HEK293 (cell line): Measurements from ENCODE around the gene NME3.
A peak's percentile ranks its signal among the peaks of the same experiment; 100 is the strongest.

Experiments used
- BCL6B ChIP-seq: fragments of 450-650 bp; formaldehyde crosslinking; IDR thresholded peaks from 2 replicates; pipeline ENCODE4 v1.5.1; 2017; ENCODE audit warnings: missing biosample characterization, missing genetic modification characterization
- CTCF ChIP-seq: fragments of 450-650 bp; formaldehyde crosslinking; IDR thresholded peaks from 2 replicates; pipeline ENCODE4 v1.5.1; 2016; ENCODE audit warnings: missing biosample characterization, missing genetic modification characterization
- INSM2 ChIP-seq: fragments of 450-650 bp; formaldehyde crosslinking; IDR thresholded peaks from 2 replicates; pipeline ENCODE4 v1.5.1; 2016; ENCODE audit warnings: missing biosample characterization, missing genetic modification characterization
- PRDM6 ChIP-seq: fragments of 450-650 bp; formaldehyde crosslinking; IDR thresholded peaks from 2 replicates; pipeline ENCODE4 v1.5.1; 2017; ENCODE audit warnings: missing biosample characterization, missing genetic modification characterization
- TSHZ1 ChIP-seq: fragments of 450-650 bp; formaldehyde crosslinking; IDR thresholded peaks from 2 replicates; pipeline ENCODE4 v1.5.1; 2016; ENCODE audit warnings: missing biosample characterization, missing genetic modification characterization, borderline replicate concordance
- WT1 ChIP-seq: fragments of 450-650 bp; formaldehyde crosslinking; IDR thresholded peaks from 2 replicates; pipeline ENCODE4 v1.5.1; 2016; ENCODE audit warnings: missing biosample characterization, missing genetic modification characterization
- YY1 ChIP-seq: fragments of 450-650 bp; formaldehyde crosslinking; IDR thresholded peaks from 2 replicates; pipeline ENCODE4 v1.5.1; 2018; ENCODE audit warnings: missing biosample characterization, missing genetic modification characterization
- YY2 ChIP-seq: fragments of 450-650 bp; formaldehyde crosslinking; IDR thresholded peaks from 2 replicates; pipeline ENCODE4 v1.5.1; 2016; ENCODE audit warnings: missing biosample characterization, missing genetic modification characterization
- ZBTB10 ChIP-seq: fragments of 450-650 bp; formaldehyde crosslinking; IDR thresholded peaks from 2 replicates; pipeline ENCODE4 v1.5.1; 2016; ENCODE audit warnings: missing biosample characterization, missing genetic modification characterization
- ZEB2 ChIP-seq: fragments of 450-650 bp; formaldehyde crosslinking; IDR thresholded peaks from 2 replicates; pipeline ENCODE4 v1.5.1; 2016; ENCODE audit warnings: missing biosample characterization, missing genetic modification characterization
- ZNF112 ChIP-seq: fragments of 450-650 bp; formaldehyde crosslinking; IDR thresholded peaks from 2 replicates; pipeline ENCODE4 v1.5.0; 2017; ENCODE audit warnings: missing biosample characterization, missing genetic modification characterization
- ZNF169 ChIP-seq: fragments of 450-650 bp; formaldehyde crosslinking; IDR thresholded peaks from 2 replicates; pipeline ENCODE4 v1.5.1; 2016; ENCODE audit warnings: missing biosample characterization, missing genetic modification characterization
- ZNF18 ChIP-seq: fragments of 450-650 bp; formaldehyde crosslinking; IDR thresholded peaks from 2 replicates; pipeline ENCODE4 v1.5.1; 2016; ENCODE audit warnings: missing biosample characterization, missing genetic modification characterization
- ZNF202 ChIP-seq: fragments of 450-650 bp; formaldehyde crosslinking; IDR thresholded peaks from 2 replicates; pipeline ENCODE4 v1.5.1; 2016; ENCODE audit warnings: missing biosample characterization, missing genetic modification characterization, borderline replicate concordance
- ZNF280D ChIP-seq: fragments of 450-650 bp; formaldehyde crosslinking; IDR thresholded peaks from 2 replicates; pipeline ENCODE4 v1.5.1; 2016; ENCODE audit warnings: missing biosample characterization, missing genetic modification characterization
- ZNF549 ChIP-seq: fragments of 450-650 bp; IDR thresholded peaks from 2 replicates; pipeline ENCODE4 v1.5.1; 2018; ENCODE audit warnings: missing biosample characterization, missing genetic modification characterization, mild to moderate bottlenecking, inconsistent platforms, moderate library complexity
- ZNF571 ChIP-seq: fragments of 450-650 bp; formaldehyde crosslinking; IDR thresholded peaks from 2 replicates; pipeline ENCODE4 v1.5.0; 2017; ENCODE audit warnings: missing biosample characterization, missing genetic modification characterization
- ZNF580 ChIP-seq: fragments of 450-650 bp; formaldehyde crosslinking; IDR thresholded peaks from 2 replicates; pipeline ENCODE4 v1.5.1; 2016; ENCODE audit warnings: missing biosample characterization, missing genetic modification characterization
- ZSCAN4 ChIP-seq: fragments of 450-650 bp; formaldehyde crosslinking; IDR thresholded peaks from 2 replicates; pipeline ENCODE4 v1.5.1; 2017; ENCODE audit warnings: missing biosample characterization, missing genetic modification characterization

The NME3 gene

GRCh38 chr16:1781758-1782407, 10.5 kb upstream of the NME3 start (continued):
- no peak for TF ChIP-seq ZNF202
- TF ChIP-seq ZNF571 (tag by site-specific recombination) = no peak
- TF ChIP-seq ZNF580 = no peak
- no peak for TF ChIP-seq ZNF169 (tag by site-specific recombination)
- no peak for TF ChIP-seq PRDM6 (tag by site-specific recombination)
- peak; percentile 26; the same call in 1 of the 2 replicates for TF ChIP-seq WT1 (tag by site-specific recombination)
- TF ChIP-seq ZSCAN4 = no peak
- no peak for TF ChIP-seq YY2
- no peak for TF ChIP-seq ZNF112 (tag by site-specific recombination)
- TF ChIP-seq INSM2 (tag by site-specific recombination) = no peak
- peak; percentile 82 for TF ChIP-seq ZEB2 (tag by site-specific recombination)
- no peak for TF ChIP-seq ZNF549 (tag by site-specific recombination)
- TF ChIP-seq ZNF280D (tag by site-specific recombination) = no peak
- peak; percentile 63 for TF ChIP-seq CTCF
- TF ChIP-seq TSHZ1 (tag by site-specific recombination) = no peak
- no peak for TF ChIP-seq BCL6B (tag by site-specific recombination)
- no peak for TF ChIP-seq ZNF18 (tag by site-specific recombination)
- TF ChIP-seq YY1 (tag by site-specific recombination) = no peak
- no peak for TF ChIP-seq ZBTB10 (tag by site-specific recombination)
